ENCODE results near the gene KRTAP10-4.

Gene KRTAP10-4

DNA sequence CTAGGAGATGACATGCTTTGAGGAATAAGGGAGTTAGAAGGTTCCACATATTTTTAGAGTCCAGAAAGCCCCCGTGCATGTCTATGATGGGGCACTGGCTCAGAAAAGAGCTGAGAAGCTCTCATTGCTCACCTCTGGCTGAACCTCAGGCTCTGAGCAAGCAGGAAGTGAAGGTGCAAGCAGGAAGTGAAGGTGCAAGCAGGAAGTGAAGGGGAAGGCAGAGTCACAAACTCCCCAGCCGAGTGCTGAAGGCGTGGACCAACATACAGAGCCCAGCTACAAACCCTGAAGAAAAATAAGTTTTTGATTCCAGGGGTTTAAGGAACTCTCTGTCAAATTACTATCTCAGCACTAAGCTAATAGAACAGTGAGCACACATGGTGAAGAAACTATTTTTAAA lies 45.4 kb downstream of the KRTAP10-4 start:
- peak; percentile 98 to 100 for ATAC-seq

DNA sequence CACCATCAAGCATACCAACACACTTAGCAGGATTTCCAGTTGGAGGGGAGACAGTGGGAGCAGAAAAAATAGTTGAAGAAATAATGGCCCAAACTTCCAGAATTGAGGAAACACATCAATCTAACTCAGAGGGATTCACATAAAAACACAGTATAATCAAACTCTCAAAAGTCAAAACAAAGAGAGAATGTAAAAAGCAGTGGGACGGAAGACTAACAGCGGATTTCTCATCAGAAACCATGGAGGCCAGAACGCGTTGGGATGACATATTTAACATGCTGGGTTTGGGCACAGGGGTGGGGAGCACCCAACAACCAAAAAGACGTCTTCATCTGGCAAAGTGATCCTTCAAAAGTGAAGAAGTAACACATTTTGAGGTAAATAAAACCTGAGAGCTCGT lies 46.4 kb downstream of the KRTAP10-4 start:
- ATAC-seq: no peak

DNA sequence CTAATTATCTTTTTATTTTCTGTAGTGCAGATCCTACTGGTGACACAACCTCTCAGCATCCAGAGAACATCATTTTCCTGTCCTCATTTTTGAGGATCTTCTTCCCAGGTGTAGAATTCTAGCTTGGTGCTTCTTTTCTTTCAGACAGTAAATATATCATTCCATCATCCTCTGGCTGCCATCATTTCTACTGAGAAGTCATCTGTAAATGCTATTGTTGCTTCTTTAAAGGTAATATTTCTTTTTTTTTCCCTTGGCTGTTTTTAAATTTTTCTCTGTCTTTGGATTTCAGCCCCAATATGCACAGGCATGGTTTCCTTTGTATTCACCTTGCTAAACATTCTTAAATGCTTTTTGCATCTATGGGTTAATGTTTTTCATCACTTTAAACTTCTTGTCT lies 50.0 kb downstream of the KRTAP10-4 start:
- ATAC-seq: no peak

Measured in activated CD4-positive, CD25-positive, alpha-beta regulatory T cell treated with anti-CD3 and anti-CD28 coated beads, Interleukin-2, amount 50 U/mL, for 24 hours (primary cell).